GM18511 (cell line): Measurements from ENCODE around the gene CEBPZ.
"Not testable (repeated sequence)": the region's sequence is repeated elsewhere in the genome, so short reads cannot be mapped to it uniquely, and the experiment has no call there.

Source experiments
- ATAC-seq: cut with Tn5 transposase; IDR thresholded peaks from one replicate; pipeline ENCODE4 v1.9.1; 2021; ENCODE audit warnings: mild to moderate bottlenecking, moderate library complexity; ENCODE audit not compliant: unreplicated experiment

The CEBPZ gene, protein sequence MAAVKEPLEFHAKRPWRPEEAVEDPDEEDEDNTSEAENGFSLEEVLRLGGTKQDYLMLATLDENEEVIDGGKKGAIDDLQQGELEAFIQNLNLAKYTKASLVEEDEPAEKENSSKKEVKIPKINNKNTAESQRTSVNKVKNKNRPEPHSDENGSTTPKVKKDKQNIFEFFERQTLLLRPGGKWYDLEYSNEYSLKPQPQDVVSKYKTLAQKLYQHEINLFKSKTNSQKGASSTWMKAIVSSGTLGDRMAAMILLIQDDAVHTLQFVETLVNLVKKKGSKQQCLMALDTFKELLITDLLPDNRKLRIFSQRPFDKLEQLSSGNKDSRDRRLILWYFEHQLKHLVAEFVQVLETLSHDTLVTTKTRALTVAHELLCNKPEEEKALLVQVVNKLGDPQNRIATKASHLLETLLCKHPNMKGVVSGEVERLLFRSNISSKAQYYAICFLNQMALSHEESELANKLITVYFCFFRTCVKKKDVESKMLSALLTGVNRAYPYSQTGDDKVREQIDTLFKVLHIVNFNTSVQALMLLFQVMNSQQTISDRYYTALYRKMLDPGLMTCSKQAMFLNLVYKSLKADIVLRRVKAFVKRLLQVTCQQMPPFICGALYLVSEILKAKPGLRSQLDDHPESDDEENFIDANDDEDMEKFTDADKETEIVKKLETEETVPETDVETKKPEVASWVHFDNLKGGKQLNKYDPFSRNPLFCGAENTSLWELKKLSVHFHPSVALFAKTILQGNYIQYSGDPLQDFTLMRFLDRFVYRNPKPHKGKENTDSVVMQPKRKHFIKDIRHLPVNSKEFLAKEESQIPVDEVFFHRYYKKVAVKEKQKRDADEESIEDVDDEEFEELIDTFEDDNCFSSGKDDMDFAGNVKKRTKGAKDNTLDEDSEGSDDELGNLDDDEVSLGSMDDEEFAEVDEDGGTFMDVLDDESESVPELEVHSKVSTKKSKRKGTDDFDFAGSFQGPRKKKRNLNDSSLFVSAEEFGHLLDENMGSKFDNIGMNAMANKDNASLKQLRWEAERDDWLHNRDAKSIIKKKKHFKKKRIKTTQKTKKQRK

GRCh38 chr2:37231241-37232130 lies at the start of gene CEBPZ, which contains the start of gene NDUFAF7:
Gene CEBPZ, minus strand, starts transcription at chr2:37231596. Its CDS starts 29 bp downstream, at chr2:37231567.
Gene NDUFAF7, plus strand, starts transcription at chr2:37231658. Its CDS starts 48 bp downstream, at chr2:37231706.
- peak; percentile 97 for ATAC-seq

GRCh38 chr2:37276291-37276690 lies 44.9 kb upstream of the CEBPZ start:
- ATAC-seq: no peak

DNA sequence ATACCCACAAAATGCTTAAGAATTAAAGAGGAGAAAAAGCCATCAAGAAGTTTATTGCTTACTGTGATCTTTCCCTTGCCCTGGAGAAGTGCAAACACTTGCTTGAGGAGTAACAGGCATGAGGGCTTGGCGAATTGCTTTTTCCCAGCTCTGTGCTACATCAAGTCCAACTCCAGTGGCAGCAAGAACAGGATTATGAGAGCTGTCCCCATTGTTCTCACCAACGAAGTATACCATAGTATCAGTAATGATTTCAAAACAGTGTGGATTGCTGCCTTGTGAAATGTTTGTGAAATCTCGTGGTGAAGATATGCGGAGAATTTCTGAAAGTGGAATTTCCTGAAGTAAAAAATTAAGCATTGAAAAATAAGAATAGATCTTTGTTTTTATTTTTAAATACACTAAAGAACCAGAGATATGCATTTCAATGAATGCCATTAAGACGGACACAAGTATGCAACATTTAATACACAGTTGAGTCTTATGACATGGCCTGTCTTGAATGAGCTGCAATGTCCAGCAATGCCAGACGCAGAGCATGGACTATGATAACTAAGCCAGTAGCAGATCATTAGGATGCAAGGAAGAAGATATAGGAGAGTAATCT lies 43.1 kb upstream of the CEBPZ start:
- ATAC-seq: no peak

DNA sequence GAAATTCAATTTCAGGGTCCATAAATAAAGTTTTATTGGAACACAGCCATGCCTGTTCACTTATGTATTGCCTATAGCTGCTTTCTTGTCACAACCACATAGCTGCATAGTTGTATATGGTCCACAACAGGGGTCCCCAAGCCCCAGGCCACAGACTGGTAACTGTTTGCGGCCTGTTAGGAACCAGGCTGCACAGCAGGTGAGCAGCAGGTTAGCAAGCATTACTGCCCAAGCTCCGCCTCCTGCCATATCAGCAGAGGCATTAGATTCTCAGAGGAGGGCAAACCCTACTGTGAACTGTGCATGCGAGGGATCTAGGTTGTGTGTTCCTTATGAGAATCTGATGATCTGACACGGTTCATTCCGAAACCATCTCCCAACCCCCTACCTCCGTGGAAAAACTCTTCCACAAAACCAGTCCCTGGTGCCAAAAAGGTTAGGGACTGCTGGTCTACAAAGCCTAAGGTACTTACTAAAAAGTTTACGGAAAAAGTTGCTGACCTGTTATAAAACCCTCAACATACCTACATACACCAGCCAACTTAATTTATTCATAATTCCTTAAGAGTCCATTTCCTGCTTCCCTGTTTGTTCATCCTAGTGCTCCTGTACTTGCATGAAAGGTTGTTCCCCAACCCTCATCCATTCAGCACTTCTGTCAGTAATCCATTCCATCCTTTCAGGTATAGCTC lies 40.1 kb upstream of the CEBPZ start:
- no peak for ATAC-seq

DNA sequence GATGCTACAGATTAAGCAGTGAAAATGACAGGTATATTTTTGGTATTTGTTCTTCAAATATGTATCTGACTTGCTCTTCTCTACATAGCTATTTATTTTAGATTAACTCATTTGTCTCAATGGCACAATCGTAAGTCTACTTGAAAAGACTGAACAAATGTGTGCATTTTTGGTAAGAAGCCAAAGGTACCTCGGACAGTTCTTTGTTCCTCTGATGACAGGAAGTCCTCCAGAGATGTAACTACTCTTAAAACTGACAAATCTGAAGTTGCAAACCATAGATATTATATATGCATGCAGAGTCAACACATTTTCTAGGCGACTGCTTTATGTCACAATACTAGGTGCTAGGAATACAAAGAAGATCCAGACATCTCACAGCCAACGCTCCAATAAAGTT lies 36.7 kb upstream of the CEBPZ start:
- no peak for ATAC-seq

- ATAC-seq: no peak
These were observed 36.3 kb upstream of the CEBPZ start for GRCh38 chr2:37267685-37268084.

GRCh38 chr2:37263839-37264238 lies 32.4 kb upstream of the CEBPZ start:
- no peak for ATAC-seq

- no peak for ATAC-seq
These were observed 31.1 kb upstream of the CEBPZ start for GRCh38 chr2:37262522-37262921.

GRCh38 chr2:37250869-37251740 lies 19.7 kb upstream of the CEBPZ start:
- ATAC-seq: no peak

GRCh38 chr2:37246205-37246604 lies 14.8 kb upstream of the CEBPZ start:
- no peak for ATAC-seq

- ATAC-seq: no peak
These were observed 13.4 kb upstream of the CEBPZ start for GRCh38 chr2:37244755-37245154.

DNA sequence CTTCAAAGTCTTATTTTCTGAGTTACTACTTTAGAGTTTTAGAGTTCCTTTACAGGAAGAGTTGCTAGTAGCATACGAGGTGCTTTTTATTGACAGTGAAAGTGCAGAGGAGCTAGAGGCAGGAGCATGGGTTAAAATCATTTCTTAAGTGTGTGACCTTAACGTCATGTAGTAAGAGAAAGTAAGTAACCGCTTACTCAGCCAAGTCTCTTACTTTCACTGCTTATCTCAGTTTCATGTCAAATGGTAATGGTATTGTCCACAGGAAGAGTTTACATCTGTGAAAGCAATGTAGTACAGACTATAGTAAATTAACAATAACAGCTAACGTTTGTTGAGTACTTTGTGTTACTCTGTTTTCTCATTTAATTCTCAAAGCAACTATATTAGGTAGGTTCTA lies 12.6 kb upstream of the CEBPZ start:
- ATAC-seq: peak; percentile 81

- no peak for ATAC-seq
These were observed 12.0 kb upstream of the CEBPZ start for GRCh38 chr2:37243435-37243834.

GRCh38 chr2:37232131-37232933 lies 936 bp upstream of the CEBPZ start:
- ATAC-seq: peak; percentile 16

DNA sequence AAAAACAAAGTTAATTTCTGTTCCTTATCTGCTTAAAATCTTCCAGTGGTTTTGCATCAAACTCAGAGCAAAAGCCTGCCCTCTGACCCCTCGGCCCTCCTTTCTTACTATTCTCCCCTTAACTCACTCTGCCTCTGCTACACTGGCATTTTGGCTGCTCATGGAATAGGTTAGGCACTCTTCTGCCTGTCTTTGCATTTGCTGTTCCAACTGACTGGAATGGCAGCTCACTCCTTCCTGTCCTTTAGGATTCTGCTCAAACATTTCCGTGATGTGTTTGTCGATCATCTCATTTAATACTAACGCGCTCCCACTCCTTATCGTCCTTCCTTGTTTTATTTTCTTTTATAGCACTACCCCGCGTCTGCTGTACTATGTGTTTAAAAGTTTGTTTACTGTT lies 815 bp downstream of the CEBPZ start:
- no peak for ATAC-seq

GRCh38 chr2:37228788-37229187 lies 2.6 kb downstream of the CEBPZ start:
- no peak for ATAC-seq

- no peak for ATAC-seq
These were observed 4.5 kb downstream of the CEBPZ start for GRCh38 chr2:37226863-37227262.

GRCh38 chr2:37225129-37225528 lies 6.3 kb downstream of the CEBPZ start:
- not testable (repeated sequence) for ATAC-seq
